HepG2 (cell line): ENCODE measurements around the gene PRPF4. TPM values are rescaled to one million over a fixed set of nuclear protein-coding genes. Genes with fewer than 3 reads are reported as not detected.

Experiments used
- ADNP ChIP-seq: sonication (generic); formaldehyde crosslinking; IDR thresholded peaks from 2 replicates; pipeline ENCODE4 v1.4.0; 2020; ENCODE audit warnings: missing genetic modification reagents
- ATF4 ChIP-seq, 2 experiments: fragments of 450-650 bp in 1 of 2; sonication (generic) in 1 of 2; formaldehyde crosslinking; IDR thresholded peaks; 2 replicates each; pipeline versions ENCODE4 v1.5.0 to v1.8.0; 2020 to 2022; ENCODE audit warnings: mild to moderate bottlenecking in 1 of 2, missing genetic modification reagents in 1 of 2
- BCL6 ChIP-seq: IDR thresholded peaks from 2 replicates; pipeline ENCODE4 v1.6.1; 2016; ENCODE audit warnings: missing genetic modification reagents, missing compliant biosample characterization
- CEBPG ChIP-seq: IDR thresholded peaks from 2 replicates; pipeline ENCODE4 v1.6.1; 2016
- ERF ChIP-seq: IDR thresholded peaks from 2 replicates; pipeline ENCODE4 v1.6.1; 2018; ENCODE audit warnings: missing biosample characterization, missing genetic modification reagents
- HINFP ChIP-seq: sonication (generic); formaldehyde crosslinking; IDR thresholded peaks from 2 replicates; pipeline ENCODE4 v1.4.0; 2020; ENCODE audit warnings: low read depth, mild to moderate bottlenecking, missing genetic modification reagents
- KDM2A ChIP-seq: sonication (generic); formaldehyde crosslinking; IDR thresholded peaks from 2 replicates; pipeline ENCODE4 v1.4.0; 2020; ENCODE audit warnings: low read depth, missing genetic modification reagents, borderline replicate concordance
- KDM4B ChIP-seq: sonication (generic); formaldehyde crosslinking; IDR thresholded peaks from 2 replicates; pipeline ENCODE4 v1.4.0; 2020; ENCODE audit warnings: missing genetic modification reagents
- KLF12 ChIP-seq: sonication (generic); formaldehyde crosslinking; IDR thresholded peaks from 2 replicates; pipeline ENCODE4 v1.4.0; 2020; ENCODE audit warnings: missing genetic modification reagents, borderline replicate concordance
- MAFK ChIP-seq, 2 experiments: IDR thresholded peaks in 1 of 2; conservative IDR thresholded peaks in 1 of 2; 2 replicates each; pipeline ENCODE4 v1.6.1; 2011; ENCODE audit warnings: improper control_type of control experiment in 2 of 2, low read length in 2 of 2
- PITX1 ChIP-seq: sonication (generic); formaldehyde crosslinking; IDR thresholded peaks from 2 replicates; pipeline ENCODE4 v1.5.1; 2020; ENCODE audit warnings: mild to moderate bottlenecking, missing genetic modification reagents
- PTBP1 ChIP-seq: fragments of 200-400 bp; formaldehyde crosslinking; IDR thresholded peaks from 2 replicates; pipeline ENCODE4 v1.6.1; 2018; ENCODE audit warnings: low read length, low read depth; ENCODE audit not compliant: poor library complexity, severe bottlenecking
- RARA ChIP-seq: IDR thresholded peaks from 2 replicates; pipeline ENCODE4 v1.6.1; 2016; ENCODE audit warnings: missing genetic modification reagents, missing compliant biosample characterization
- SKIL ChIP-seq: sonication (generic); formaldehyde crosslinking; IDR thresholded peaks from 2 replicates; pipeline ENCODE4 v1.8.0; 2022; ENCODE audit warnings: missing genetic modification reagents, mild to moderate bottlenecking, moderate library complexity, borderline replicate concordance
- SRSF9 ChIP-seq: fragments of 200-400 bp; formaldehyde crosslinking; IDR thresholded peaks from 2 replicates; pipeline ENCODE4 v1.6.1; 2018; ENCODE audit warnings: borderline replicate concordance, mild to moderate bottlenecking, low read depth, low read length; ENCODE audit not compliant: insufficient read depth, poor library complexity, severe bottlenecking
- TCF7L2 ChIP-seq: IDR thresholded peaks from 2 replicates; pipeline ENCODE4 v1.6.1; 2011; ENCODE audit warnings: mild to moderate bottlenecking, low read depth, low read length, moderate library complexity
- ZBTB7B ChIP-seq: sonication (generic); formaldehyde crosslinking; IDR thresholded peaks from 2 replicates; pipeline ENCODE4 v1.4.0; 2020; ENCODE audit warnings: missing genetic modification reagents
- ZGPAT ChIP-seq: IDR thresholded peaks from 2 replicates; pipeline ENCODE4 v1.6.1; 2016; ENCODE audit warnings: mild to moderate bottlenecking
- ZNF317 ChIP-seq: sonication (generic); formaldehyde crosslinking; IDR thresholded peaks from 2 replicates; pipeline ENCODE4 v1.5.0; 2020; ENCODE audit warnings: mild to moderate bottlenecking, missing genetic modification reagents
- ZNF34 ChIP-seq: sonication (generic); formaldehyde crosslinking; IDR thresholded peaks from 2 replicates; pipeline ENCODE4 v1.4.0; 2020; ENCODE audit warnings: mild to moderate bottlenecking, missing genetic modification reagents, borderline replicate concordance
- ZNF441 ChIP-seq: sonication (generic); formaldehyde crosslinking; IDR thresholded peaks from 2 replicates; pipeline ENCODE4 v1.7.0; 2021; ENCODE audit warnings: missing genetic modification reagents, borderline replicate concordance
- ZNF468 ChIP-seq: sonication (generic); formaldehyde crosslinking; IDR thresholded peaks from 2 replicates; pipeline ENCODE4 v1.8.0; 2022; ENCODE audit warnings: mild to moderate bottlenecking, moderate library complexity, missing genetic modification reagents
- ZNF567 ChIP-seq: sonication (generic); formaldehyde crosslinking; IDR thresholded peaks from 2 replicates; pipeline ENCODE4 v1.8.1; 2023; ENCODE audit warnings: mild to moderate bottlenecking, missing genetic modification reagents, borderline replicate concordance
- ZNF652 ChIP-seq: IDR thresholded peaks from 2 replicates; pipeline ENCODE4 v1.6.1; 2016; ENCODE audit warnings: low read depth, borderline replicate concordance
- ZNF672 ChIP-seq: sonication (generic); formaldehyde crosslinking; IDR thresholded peaks from 2 replicates; pipeline ENCODE4 v1.8.1; 2022; ENCODE audit warnings: missing genetic modification reagents
- ZNF713 ChIP-seq: sonication (generic); formaldehyde crosslinking; IDR thresholded peaks from 2 replicates; pipeline ENCODE4 v1.4.0; 2020; ENCODE audit warnings: mild to moderate bottlenecking, missing genetic modification reagents
- polyA plus RNA-seq, 8 experiments: library from polyadenylated mRNA; depleted of rRNA in 3 of 8; stranded (reverse) in 7 of 8; unstranded in 1 of 8; fragments of >200 nt; fragmentation: Illumina TruSeq in 4 of 8; extraction: Trizol in 4 of 8; gene quantifications; 2 replicates each; pipeline versions ENCODE4 v1.2.1 to v1.2.3, GENCODE V29; 2011 to 2016; ENCODE audit warnings: low read depth in 4 of 8, missing spikeins in 1 of 8, mixed read lengths in 1 of 8; ENCODE audit not compliant: insufficient read depth in 1 of 8
- total RNA-seq, 5 experiments: library from RNA; depleted of rRNA; stranded (reverse); fragments of >200 nt; fragmentation: Illumina TruSeq; extraction: Trizol; gene quantifications; 2 replicates each; pipeline ENCODE4 v1.2.3, GENCODE V29; 2016; ENCODE audit warnings: low read depth in 1 of 5

Gene PRPF4
- total and polyA plus RNA-seq, 2 of the 13 experiments (the other 11 are each of a cell fraction or from before 2014, with no cell fraction given): 10.3 to 49.0 TPM

- TF ChIP-seq HINFP (CRISPR knock-in tag) (no peak), ZNF468 (CRISPR knock-in tag) (no peak), ZNF672 (CRISPR knock-in tag) (no peak), ZNF567 (CRISPR knock-in tag) (no peak), PTBP1 (no peak), SKIL (no peak), SRSF9 (no peak), ZNF652 (CRISPR knock-in tag) (peak; percentile 93), KLF12 (no peak), PITX1 (CRISPR knock-in tag) (no peak), ZBTB7B (0 out of 2 replicates have a peak, but pooled peaks have one; percentile 27), CEBPG (peak; percentile 76), ZNF441 (CRISPR knock-in tag) (no peak; the same call in 1 of the 2 replicates), RARA (CRISPR knock-in tag) (no peak; the same call in none of the 2 replicates), ADNP (CRISPR knock-in tag) (no peak), ZNF713 (CRISPR knock-in tag) (no peak), ZNF34 (peak; percentile 28; the same call in 1 of the 2 replicates), ERF (CRISPR knock-in tag) (peak; percentile 45; the same call in 1 of the 2 replicates), TCF7L2 (no peak), ATF4 (CRISPR knock-in tag; IDR thresholded peaks at IDR 0.05) (peak in 1 of 2 experiments; percentile 65; a peak in 2 of 4 replicates), KDM4B (CRISPR knock-in tag) (no peak), ZNF317 (CRISPR knock-in tag) (0 out of 2 replicates have a peak, but pooled peaks have one; percentile 31), BCL6 (CRISPR knock-in tag) (peak; percentile 24), MAFK (conservative IDR thresholded peaks at IDR 0.05 in 1 of 2, IDR thresholded peaks at IDR 0.05 in 1 of 2; ENCODE audit: low read length in 2 of 2) (no peak; a peak in 1 of 4 replicates), KDM2A (CRISPR knock-in tag) (no peak), ZGPAT (CRISPR knock-in tag) (peak; percentile 71)
These were observed 47.3 kb upstream of the PRPF4 start (continued) for GRCh38 chr9:113228130-113228665.
